ENCODE results near the gene FBN1.

GRCh38 chr15:48603123-48603500, 42.4 kb downstream of the FBN1 start:
- TF ChIP-seq POLR2AphosphoS5 (IDR thresholded peaks at IDR 0.05; ENCODE audit: borderline replicate concordance, low read depth, low read length), result no peak
- no peak for TF ChIP-seq EZH2 (IDR thresholded peaks at IDR 0.05)
